ENCODE results near the gene ST6GAL1. TPM values are rescaled to one million over a fixed set of nuclear protein-coding genes. Genes with fewer than 3 reads are reported as not detected.
"Not testable (repeated sequence)": the region's sequence is repeated elsewhere in the genome, so short reads cannot be mapped to it uniquely, and the experiment has no call there.

ST6GAL1 gene
- total and polyA plus RNA-seq, 4 experiments from 2014 or later = 165 to 232 (median 197) TPM

GRCh38 chr3:187051066-187051465 is 120.7 kb downstream of the ST6GAL1 start:
- peaks cover 40 to 88% (median 62%) of the 10 kb centered on the region in 4 donors for H3K4me1 Mint-ChIP-seq
- CTCF ChIA-PET (ENCODE audit: partially characterized antibody) = no interaction called here
- peaks cover 39% of the 10 kb centered on the region for H3K36me3 ChIP-seq (ENCODE audit: insufficient read depth, low read length)

GRCh38 chr3:187051724-187052366 is 121.5 kb downstream of the ST6GAL1 start:
- H3K36me3 ChIP-seq (ENCODE audit: insufficient read depth, low read length) = peaks cover 40% of the 10 kb centered on the region
- peak overlapping the region in 4 of 7 donors; percentile 2 to 82 (median 62) for H3K27ac Mint-ChIP-seq
- peaks cover 90% of the 10 kb centered on the region in 2 donors for H3K36me3 Mint-ChIP-seq
- H3K27me3 ChIP-seq (ENCODE audit: insufficient read depth, low read length) = no peaks in the 10 kb centered on the region
- no peak overlapping the region for H3K27ac ChIP-seq (ENCODE audit: low read depth, low read length)
- H3K4me3 Mint-ChIP-seq = no peak overlapping the region
- DNase-seq = no peak
- H3K4me1 Mint-ChIP-seq = peaks cover 34 to 88% (median 60%) of the 10 kb centered on the region in 4 donors
- CTCF ChIA-PET (ENCODE audit: partially characterized antibody) = no interaction called here
- no peaks in the 10 kb centered on the region for H3K27me3 Mint-ChIP-seq
- POLR2A ChIA-PET (ENCODE audit: partially characterized antibody) = interaction anchor here (1.1 kb wide), 1 partner anchor 47 kb away, joined by 4 read pairs; no protein-coding TSS in a partner anchor
- no peak overlapping the region for H3K4me3 ChIP-seq (ENCODE audit: low read length in 2 of 2)
- H3K4me1 ChIP-seq (ENCODE audit: insufficient read depth, low read length) = peaks cover 35% of the 10 kb centered on the region
- intact Hi-C loops (cut with micrococcal nuclease) = no loop called here
- no peaks in the 10 kb centered on the region for H3K9me3 ChIP-seq (ENCODE audit: control insufficient read depth in 1 of 2, low read length in 2 of 2)
- peaks cover 3 to 43% (median 35%) of the 10 kb centered on the region in 8 donors for H3K9me3 Mint-ChIP-seq

More at GRCh38 chr3:187051066-187051465, 120.7 kb downstream of the ST6GAL1 start:
- Histone ChIP-seq H3K27ac (ENCODE audit: low read depth, low read length) (no peak overlapping the region), H3K4me1 (ENCODE audit: insufficient read depth, low read length) (peaks cover 43% of the 10 kb centered on the region), H3K4me3 (ENCODE audit: low read length in 2 of 2) (no peak overlapping the region), H3K9me3 (ENCODE audit: control insufficient read depth in 1 of 2, low read length in 2 of 2) (no peaks in the 10 kb centered on the region), H3K27me3 (ENCODE audit: insufficient read depth, low read length) (no peaks in the 10 kb centered on the region)
- Mint-ChIP-seq H3K36me3 (peaks cover 89 to 90% of the 10 kb centered on the region in 2 donors), H3K27me3 (no peaks in the 10 kb centered on the region), H3K27ac (peak overlapping the region; percentile 42 to 84 (median 69)), H3K9me3 (peaks cover 3 to 36% (median 28%) of the 10 kb centered on the region in 8 donors), H3K4me3 (peak overlapping the region in 4 of 8 donors; percentile 25 to 58 (median 42))
- intact Hi-C loops (cut with micrococcal nuclease) = no loop called here
- POLR2A ChIA-PET (ENCODE audit: partially characterized antibody) = interaction anchor here (0.6 to 2.5 kb wide), 4 partner anchors 21 to 115 kb away, joined by 4 to 9 read pairs (median 4); no protein-coding TSS in a partner anchor
- DNase-seq = no peak

- H3K27ac Mint-ChIP-seq; DNase-seq; POLR2A ChIA-PET (ENCODE audit: partially characterized antibody); H3K9me3 ChIP-seq (ENCODE audit: control insufficient read depth in 1 of 2, low read length in 2 of 2); H3K27me3 ChIP-seq (ENCODE audit: insufficient read depth, low read length); H3K4me3 ChIP-seq (ENCODE audit: low read length in 2 of 2); H3K27ac ChIP-seq (ENCODE audit: low read depth, low read length); H3K27me3 Mint-ChIP-seq; H3K4me3 Mint-ChIP-seq; intact Hi-C loops (cut with micrococcal nuclease); CTCF ChIA-PET (ENCODE audit: partially characterized antibody): not testable (repeated sequence)
- peaks cover 91 to 92% of the 10 kb centered on the region in 2 donors for H3K36me3 Mint-ChIP-seq
- H3K36me3 ChIP-seq (ENCODE audit: insufficient read depth, low read length) = peaks cover 46% of the 10 kb centered on the region
- H3K4me1 Mint-ChIP-seq = peaks cover 31 to 88% (median 61%) of the 10 kb centered on the region in 4 donors
- H3K4me1 ChIP-seq (ENCODE audit: insufficient read depth, low read length) = peaks cover 29% of the 10 kb centered on the region
- H3K9me3 Mint-ChIP-seq = peaks cover 3 to 48% (median 39%) of the 10 kb centered on the region in 8 donors
These were observed 122.1 kb downstream of the ST6GAL1 start for GRCh38 chr3:187052427-187052826.

GRCh38 chr3:187054433-187054832 is 124.1 kb downstream of the ST6GAL1 start:
- not testable (repeated sequence) for H3K4me3 Mint-ChIP-seq
- peaks cover 0 to 50% (median 41%) of the 10 kb centered on the region in 8 donors for H3K9me3 Mint-ChIP-seq

GRCh38 chr3:187057803-187058202 is 127.5 kb downstream of the ST6GAL1 start:
- H3K27me3 Mint-ChIP-seq; H3K4me3 ChIP-seq (ENCODE audit: low read length in 2 of 2); H3K27ac ChIP-seq (ENCODE audit: low read depth, low read length); H3K4me3 Mint-ChIP-seq; H3K9me3 ChIP-seq (ENCODE audit: control insufficient read depth in 1 of 2, low read length in 2 of 2); H3K27me3 ChIP-seq (ENCODE audit: insufficient read depth, low read length); DNase-seq; intact Hi-C loops (cut with micrococcal nuclease): not testable (repeated sequence)
- ChIA-PET POLR2A (ENCODE audit: partially characterized antibody) (interaction anchor here (1.0 to 1.1 kb wide), 2 partner anchors 14 to 209 kb away, joined by 3 read pairs; no protein-coding TSS in a partner anchor), CTCF (ENCODE audit: partially characterized antibody) (interaction anchor here (0.9 kb wide), 1 partner anchor 8 kb away, joined by 3 read pairs; no protein-coding TSS in a partner anchor)
- Mint-ChIP-seq H3K36me3 (peaks cover 91 to 93% of the 10 kb centered on the region in 2 donors), H3K4me1 (peaks cover 26 to 84% (median 62%) of the 10 kb centered on the region in 4 donors), H3K9me3 (peaks cover 0 to 46% (median 38%) of the 10 kb centered on the region in 8 donors), H3K27ac (peak overlapping the region in 1 of 7 donors; percentile 37)
- peaks cover 44% of the 10 kb centered on the region for H3K36me3 ChIP-seq (ENCODE audit: insufficient read depth, low read length)
- peaks cover 17% of the 10 kb centered on the region for H3K4me1 ChIP-seq (ENCODE audit: insufficient read depth, low read length)

More at GRCh38 chr3:187054433-187054832, 124.1 kb downstream of the ST6GAL1 start:
- peaks cover 97% of the 10 kb centered on the region in 2 donors for H3K36me3 Mint-ChIP-seq
- POLR2A ChIA-PET (ENCODE audit: partially characterized antibody); H3K9me3 ChIP-seq (ENCODE audit: control insufficient read depth in 1 of 2, low read length in 2 of 2); H3K27me3 ChIP-seq (ENCODE audit: insufficient read depth, low read length); CTCF ChIA-PET (ENCODE audit: partially characterized antibody); intact Hi-C loops (cut with micrococcal nuclease); H3K4me3 ChIP-seq (ENCODE audit: low read length in 2 of 2); H3K27ac ChIP-seq (ENCODE audit: low read depth, low read length); H3K27me3 Mint-ChIP-seq; DNase-seq: not testable (repeated sequence)
- peaks cover 52% of the 10 kb centered on the region for H3K36me3 ChIP-seq (ENCODE audit: insufficient read depth, low read length)
- H3K4me1 Mint-ChIP-seq = peaks cover 31 to 84% (median 57%) of the 10 kb centered on the region in 4 donors
- peak overlapping the region in 1 of 7 donors; percentile 70 for H3K27ac Mint-ChIP-seq
- H3K4me1 ChIP-seq (ENCODE audit: insufficient read depth, low read length) = peaks cover 24% of the 10 kb centered on the region

- no peaks in the 10 kb centered on the region for H3K27me3 ChIP-seq (ENCODE audit: insufficient read depth, low read length)
- intact Hi-C loops (cut with micrococcal nuclease) = loop anchor here (2.0 to 10.0 kb wide), 3 partner anchors 13 to 57 kb away; no protein-coding TSS in a partner anchor
- H3K4me1 ChIP-seq (ENCODE audit: insufficient read depth, low read length) = peaks cover 55% of the 10 kb centered on the region
- H3K4me1 Mint-ChIP-seq = peaks cover 50 to 83% (median 68%) of the 10 kb centered on the region in 4 donors
- H3K36me3 Mint-ChIP-seq = peaks cover 73 to 88% of the 10 kb centered on the region in 2 donors
- H3K36me3 ChIP-seq (ENCODE audit: insufficient read depth, low read length) = peaks cover 63% of the 10 kb centered on the region
- no peak for DNase-seq
- H3K4me3 ChIP-seq (ENCODE audit: low read length in 2 of 2) = no peak overlapping the region
- peaks cover 0 to 13% (median 6%) of the 10 kb centered on the region in 8 donors for H3K9me3 Mint-ChIP-seq
- H3K4me3 Mint-ChIP-seq = peak overlapping the region in 2 of 8 donors; percentile 26 to 30
- H3K27ac ChIP-seq (ENCODE audit: low read depth, low read length) = no peak overlapping the region
- POLR2A ChIA-PET (ENCODE audit: partially characterized antibody) = interaction anchor here (1.8 kb wide), 1 partner anchor 35 kb away, joined by 10 read pairs; no protein-coding TSS in a partner anchor
- peak overlapping the region in 2 of 7 donors; percentile 64 to 79 for H3K27ac Mint-ChIP-seq
- CTCF ChIA-PET (ENCODE audit: partially characterized antibody) = no interaction called here
- H3K9me3 ChIP-seq (ENCODE audit: control insufficient read depth in 1 of 2, low read length in 2 of 2) = no peaks in the 10 kb centered on the region
- no peaks in the 10 kb centered on the region for H3K27me3 Mint-ChIP-seq
These were observed 131.4 kb downstream of the ST6GAL1 start for GRCh38 chr3:187061748-187062147.

All from CD4-positive, alpha-beta memory T cell (primary cell).